H1 (cell line): ENCODE results near the gene SPG11. TPM values are rescaled to one million over a fixed set of nuclear protein-coding genes. Genes with fewer than 3 reads are reported as not detected.

Experiments
- CTCF ChIA-PET: fragments of 300-600 bp; sonication (Branson Sonifier 250); formaldehyde crosslinking; loops from one replicate; lab custom pipeline; 2021; ENCODE audit not compliant: partially characterized antibody; lab: Charles Lee
- POLR2A ChIA-PET: fragments of 300-600 bp; sonication (Branson Sonifier 250); formaldehyde crosslinking; loops from one replicate; lab custom pipeline; 2021; ENCODE audit warnings: inconsistent platforms; ENCODE audit not compliant: partially characterized antibody; lab: Charles Lee
- DNase-seq, 2 experiments: peaks; one replicate each; pipeline versions ENCODE4 v3.0.0 to v3.0.0-alpha.2; 2010 to 2022; ENCODE audit warnings: low spot score in 2 of 2, low read depth in 1 of 2, mixed read lengths in 1 of 2
- FAIRE-seq: peaks from 2 replicates; lab custom pipeline; 2011; peaks lifted over from hg19 to GRCh38; lab: Jason Lieb, UNC
- H2AFZ ChIP-seq: 2 replicates; pipeline ENCODE4 v1.8.1; 2012; ENCODE audit warnings: low read length, inconsistent platforms
- H2AK5ac ChIP-seq: 2 replicates; pipeline ENCODE4 v1.6.1; 2013; ENCODE audit warnings: low read depth, low read length
- H2BK120ac ChIP-seq: replicated peaks from 2 replicates; pipeline ENCODE3; 2013; ENCODE audit warnings: low read depth, low read length, inconsistent platforms
- H2BK12ac ChIP-seq: 2 replicates; pipeline ENCODE4 v1.6.1; 2013; ENCODE audit warnings: low read depth, low read length
- H2BK15ac ChIP-seq: 2 replicates; pipeline ENCODE4 v1.6.1; 2013; ENCODE audit warnings: low read length
- H2BK20ac ChIP-seq: 2 replicates; pipeline ENCODE4 v1.6.1; 2013; ENCODE audit warnings: low read length
- H2BK5ac ChIP-seq: 2 replicates; pipeline ENCODE4 v1.6.1; 2013; ENCODE audit warnings: low read depth, low read length
- H3K14ac ChIP-seq: 2 replicates; pipeline ENCODE4 v1.6.1; 2013; ENCODE audit warnings: inconsistent platforms; ENCODE audit not compliant: insufficient read length
- H3K18ac ChIP-seq: 2 replicates; pipeline ENCODE4 v1.6.1; 2013; ENCODE audit warnings: low read length; ENCODE audit errors: extremely low read depth
- H3K23ac ChIP-seq: 2 replicates; pipeline ENCODE4 v1.6.1; 2013; ENCODE audit warnings: inconsistent platforms; ENCODE audit not compliant: insufficient read length
- H3K23me2 ChIP-seq: 2 replicates; pipeline ENCODE4 v1.6.1; 2013; ENCODE audit warnings: low read depth, low read length
- H3K27ac ChIP-seq: 2 replicates; pipeline ENCODE4 v1.6.1; 2011; ENCODE audit warnings: low read depth, low read length, inconsistent platforms
- H3K27me3 ChIP-seq, 4 experiments: replicated peaks in 1 of 4; 1 replicate in 1 of 4; 2 replicates in 3 of 4; pipeline versions ENCODE4 v1.6.1 to v1.8.1; 2011 to 2013; ENCODE audit warnings: low read length in 3 of 4, mild to moderate bottlenecking in 3 of 4, inconsistent platforms in 2 of 4, mixed read lengths in 2 of 4, moderate library complexity in 1 of 4; ENCODE audit not compliant: control insufficient read depth in 3 of 4, insufficient read depth in 3 of 4; ENCODE audit errors: extremely low read depth in 1 of 4
- H3K36me3 ChIP-seq, 4 experiments: 2 replicates each; pipeline versions ENCODE4 v1.6.1 to v1.8.1; 2011 to 2013; ENCODE audit warnings: mild to moderate bottlenecking in 4 of 4, low read length in 3 of 4, moderate library complexity in 2 of 4, control low read depth in 1 of 4, inconsistent platforms in 1 of 4; ENCODE audit not compliant: insufficient read depth in 4 of 4, control insufficient read depth in 2 of 4
- H3K4ac ChIP-seq: replicated peaks from 2 replicates; pipeline ENCODE3; 2013; ENCODE audit warnings: low read length, low read depth, mixed read lengths, inconsistent platforms; ENCODE audit not compliant: insufficient read length
- H3K4me1 ChIP-seq, 4 experiments: replicated peaks in 1 of 4; 1 replicate in 1 of 4; 2 replicates in 3 of 4; pipeline versions ENCODE4 v1.6.1 to v1.8.1; 2011 to 2013; ENCODE audit warnings: low read length in 3 of 4, inconsistent platforms in 2 of 4, mixed read lengths in 1 of 4; ENCODE audit not compliant: insufficient read depth in 4 of 4, control insufficient read depth in 3 of 4
- H3K4me2 ChIP-seq, 2 experiments: 2 replicates each; pipeline versions ENCODE4 v1.6.1 to v1.8.1; 2011 to 2013; ENCODE audit warnings: low read depth in 2 of 2, low read length in 2 of 2, control low read depth in 1 of 2, inconsistent platforms in 1 of 2, mild to moderate bottlenecking in 1 of 2; ENCODE audit not compliant: insufficient read depth in 1 of 2
- H3K4me3 ChIP-seq, 4 experiments: fragments of 200-600, 300-600 bp in 1 of 4; sonication (generic), shearing (Covaris generic), sonication (Bioruptor Twin) in 1 of 4; 2 replicates each; pipeline versions ENCODE4 v1.5.1 to v1.8.1; 2011 to 2016; ENCODE audit warnings: low read length in 4 of 4, low read depth in 3 of 4, control low read depth in 2 of 4, inconsistent platforms in 2 of 4, mild to moderate bottlenecking in 2 of 4, mixed read lengths in 1 of 4, moderate library complexity in 1 of 4; ENCODE audit not compliant: insufficient read depth in 2 of 4; ENCODE audit errors: extremely low read depth in 1 of 4
- H3K56ac ChIP-seq: replicated peaks from 2 replicates; pipeline ENCODE3; 2013; ENCODE audit warnings: low read depth, mild to moderate bottlenecking, mixed read lengths, low read length, inconsistent platforms; ENCODE audit not compliant: insufficient read length
- H3K79me1 ChIP-seq: 2 replicates; pipeline ENCODE4 v1.6.1; 2013; ENCODE audit warnings: low read depth, low read length, control low read depth
- H3K79me2 ChIP-seq, 2 experiments: 2 replicates each; pipeline versions ENCODE4 v1.6.1 to v1.8.1; 2012 to 2013; ENCODE audit warnings: low read length in 2 of 2, mild to moderate bottlenecking in 2 of 2, inconsistent platforms in 1 of 2; ENCODE audit not compliant: insufficient read depth in 2 of 2, control insufficient read depth in 1 of 2
- H3K9ac ChIP-seq, 4 experiments: replicated peaks in 1 of 4; 1 replicate in 1 of 4; 2 replicates in 3 of 4; pipeline versions ENCODE4 v1.6.1 to v1.8.1; 2011 to 2013; ENCODE audit warnings: low read depth in 3 of 4, low read length in 3 of 4, control low read depth in 2 of 4, mild to moderate bottlenecking in 2 of 4, moderate library complexity in 2 of 4, inconsistent platforms in 1 of 4; ENCODE audit errors: extremely low read depth in 1 of 4
- H3K9me3 ChIP-seq, 2 experiments: 2 replicates each; pipeline versions ENCODE4 v1.6.1 to v1.8.1; 2012 to 2013; ENCODE audit warnings: mild to moderate bottlenecking in 2 of 2, moderate library complexity in 2 of 2, control low read depth in 1 of 2, inconsistent platforms in 1 of 2, low read depth in 1 of 2, low read length in 1 of 2, mixed read lengths in 1 of 2; ENCODE audit not compliant: insufficient read depth in 2 of 2
- H4K20me1 ChIP-seq, 2 experiments: replicated peaks in 1 of 2; 2 replicates each; pipeline versions ENCODE3 to v1.8.1; 2011 to 2013; ENCODE audit warnings: inconsistent platforms in 2 of 2, low read length in 2 of 2, mild to moderate bottlenecking in 1 of 2; ENCODE audit not compliant: insufficient read depth in 2 of 2, control insufficient read depth in 1 of 2
- H4K5ac ChIP-seq: 2 replicates; pipeline ENCODE4 v1.6.1; 2013; ENCODE audit warnings: low read length, low read depth, mixed read lengths, inconsistent platforms; ENCODE audit not compliant: insufficient read length
- H4K8ac ChIP-seq: 2 replicates; pipeline ENCODE4 v1.8.0; 2013; ENCODE audit warnings: mild to moderate bottlenecking, moderate library complexity, low read length, inconsistent platforms; ENCODE audit not compliant: insufficient read depth; ENCODE audit errors: extremely low read depth
- H4K91ac ChIP-seq: replicated peaks from 2 replicates; pipeline ENCODE3; 2013; ENCODE audit warnings: low read length, mixed read lengths, inconsistent platforms; ENCODE audit not compliant: insufficient read length
- CREB1 ChIP-seq: IDR thresholded peaks from 2 replicates; pipeline ENCODE4 v1.6.1; 2012; ENCODE audit warnings: inconsistent platforms
- SIX5 ChIP-seq: IDR thresholded peaks from 2 replicates; pipeline ENCODE4 v1.6.1; 2011; ENCODE audit warnings: mild to moderate bottlenecking, low read depth, low read length
- WGBS, 2 experiments: shearing (Covaris generic) in 1 of 2; methylation state at CpG; one replicate each; pipeline versions ENCODE4 v1.1.6 to v1.1.7; 2013 to 2015; ENCODE audit warnings: low lambda C conversion rate in 2 of 2, mixed read lengths in 2 of 2, inconsistent platforms in 1 of 2, low coverage in 1 of 2, missing lambda C conversion rate in 1 of 2; ENCODE audit not compliant: insufficient replicate concordance in 2 of 2, insufficient coverage in 1 of 2, insufficient read length in 1 of 2; ENCODE audit errors: extremely low coverage in 1 of 2, missing lambda C conversion rate in 1 of 2; 5-methylcytosine and 5-hydroxymethylcytosine counted together
- polyA plus RNA-seq, 7 experiments: library from polyadenylated mRNA; depleted of rRNA in 3 of 7; stranded (reverse) in 5 of 7; unstranded in 2 of 7; fragments of >200 nt in 5 of 7; fragments of 200-250 nt in 2 of 7; gene quantifications; 1 replicate in 5 of 7; 2 replicates in 1 of 7; 4 replicates in 1 of 7; pipeline versions ENCODE4 v1.2.1 to v1.2.3, GENCODE V29; 2011 to 2013; ENCODE audit warnings: missing spikeins in 2 of 7, mixed read lengths in 2 of 7
- total RNA-seq: library from RNA; stranded (reverse); fragmentation: NEBNext Ultra II Directional; extraction: Animal tissue kit (Norgen Biotek cat#: 25700); gene quantifications from 2 replicates; pipeline ENCODE4 v1.2.1, GENCODE V29; 2021

Gene SPG11
- total and polyA plus RNA-seq, 2 of the 8 experiments (the other 6 are each of a cell fraction or from before 2014, with no cell fraction given) = 37.1 to 38.6 TPM

DNA sequence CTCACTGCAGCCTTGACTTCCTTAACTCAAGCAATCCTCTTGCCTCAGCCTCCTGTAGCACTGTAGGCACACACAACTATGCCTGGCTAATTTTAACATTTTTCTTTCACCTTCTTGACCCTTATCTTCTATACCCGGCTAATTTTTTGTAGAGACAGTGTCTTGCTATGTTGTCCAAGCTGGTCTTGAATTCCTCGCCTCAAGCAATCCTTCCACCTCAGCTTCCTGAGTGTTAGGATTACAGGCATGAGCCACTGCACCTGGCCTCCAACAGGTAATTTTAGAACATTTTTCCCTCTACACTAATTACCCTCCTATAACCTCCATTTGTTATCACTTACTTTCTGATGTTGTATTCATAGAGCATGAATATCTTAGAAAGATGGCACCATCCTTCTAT lies 60.3 kb downstream of the SPG11 start:
- no peak overlapping the region for H2AK5ac ChIP-seq
- H2BK20ac ChIP-seq = no peak overlapping the region
- H3K79me2 ChIP-seq = no peaks in the 10 kb centered on the region
- H3K36me3 ChIP-seq = peaks cover 5 to 37% (median 10%) of the 10 kb centered on the region in 4 experiments
- no peak overlapping the region for H4K8ac ChIP-seq
- H3K18ac ChIP-seq = no peak overlapping the region
- H3K23ac ChIP-seq = no peak overlapping the region
- TF ChIP-seq CREB1 (no peak), SIX5 (no peak)
- TF ChIP-seq, all 59 proteins: peak for 0
- FAIRE-seq (no peak), DNase-seq (no peak)
- H2BK120ac ChIP-seq = no peak overlapping the region
- ChIA-PET POLR2A (interaction anchor here (0.7 kb wide), 1 partner anchor 43 kb away, joined by 3 read pairs; no protein-coding TSS in a partner anchor), CTCF (interaction anchor here (1.4 kb wide), 1 partner anchor 111 kb away, joined by 4 read pairs; no protein-coding TSS in a partner anchor)
- no peak overlapping the region for H2BK12ac ChIP-seq
- H2AFZ ChIP-seq = no peak overlapping the region
- no peak overlapping the region for H2BK5ac ChIP-seq
- H3K27ac ChIP-seq = no peak overlapping the region
- H3K27me3 ChIP-seq = no peaks in the 10 kb centered on the region
- no peak overlapping the region for H3K14ac ChIP-seq
- no peak overlapping the region for H3K4ac ChIP-seq
- H3K4me3 ChIP-seq = no peak overlapping the region
- no peak overlapping the region for H3K4me2 ChIP-seq
- no peak overlapping the region for H3K56ac ChIP-seq
- H2BK15ac ChIP-seq = no peak overlapping the region
- H3K9me3 ChIP-seq = no peaks in the 10 kb centered on the region
- no peaks in the 10 kb centered on the region for H3K23me2 ChIP-seq
- WGBS, 2 experiments = 100% methylated on average over 2 of the region's 2 CpGs; no CpG with 5 or more reads in 1 of the 2 experiments
- H3K4me1 ChIP-seq = no peaks in the 10 kb centered on the region
- H4K5ac ChIP-seq = no peak overlapping the region
- no peaks in the 10 kb centered on the region for H3K79me1 ChIP-seq
- no peak overlapping the region for H3K9ac ChIP-seq
- no peak overlapping the region for H4K91ac ChIP-seq
- H4K20me1 ChIP-seq = no peaks in the 10 kb centered on the region
